ENCODE results near the gene DOCK10.
"Not testable (repeated sequence)": the region's sequence is repeated elsewhere in the genome, so short reads cannot be mapped to it uniquely, and the experiment has no call there.

DOCK10 gene

DNA sequence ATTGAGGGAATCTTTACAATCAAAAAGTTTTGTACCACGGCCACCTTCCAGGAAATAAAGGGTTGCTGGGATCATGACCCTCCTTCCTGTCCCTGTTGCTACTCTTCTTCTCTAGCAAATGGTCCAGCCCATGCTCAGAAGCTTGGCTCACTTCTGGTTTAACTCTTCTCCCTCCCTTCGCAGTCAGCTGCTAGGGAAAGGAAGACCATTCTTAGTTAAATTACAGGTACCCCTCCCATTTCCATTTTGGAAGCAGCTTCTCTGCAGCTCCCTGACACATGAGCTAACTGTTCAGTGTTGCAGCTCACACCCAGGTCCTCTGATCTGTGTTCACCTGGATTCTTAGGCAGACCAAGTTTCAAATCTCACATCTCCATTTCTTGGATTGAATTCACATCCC, 100.3 kb downstream of the DOCK10 start:
- DNase-seq: no peak

- no peak for DNase-seq
Measured at GRCh38 chr2:224940618-224941017, 101.7 kb downstream of the DOCK10 start.

DNA sequence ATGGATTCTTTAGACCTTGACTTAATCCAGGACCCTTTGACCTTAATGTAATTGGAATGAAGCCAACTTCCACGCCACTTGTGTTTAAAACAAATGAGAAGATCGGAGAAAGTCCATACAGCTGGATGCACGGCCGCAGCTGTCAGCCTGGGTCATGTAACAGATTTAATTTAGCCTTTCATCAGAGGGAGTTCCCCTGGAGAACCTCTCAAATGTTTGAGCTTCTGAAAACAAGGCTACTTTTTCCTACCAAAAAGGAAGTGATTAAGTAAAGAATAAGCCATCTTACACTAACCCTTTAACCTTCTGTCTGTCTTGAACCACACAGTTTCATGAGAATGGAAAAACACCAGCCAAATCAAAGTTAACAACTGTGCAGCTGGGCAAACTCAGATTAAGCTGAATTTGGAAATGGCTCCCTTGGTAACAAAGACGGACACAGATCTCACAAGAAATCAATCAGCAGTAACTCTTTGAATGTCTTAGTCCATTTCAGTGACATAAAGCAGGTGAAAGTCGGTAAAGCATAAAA, 103.6 kb downstream of the DOCK10 start:
- peak; percentile 50 for DNase-seq

DNA sequence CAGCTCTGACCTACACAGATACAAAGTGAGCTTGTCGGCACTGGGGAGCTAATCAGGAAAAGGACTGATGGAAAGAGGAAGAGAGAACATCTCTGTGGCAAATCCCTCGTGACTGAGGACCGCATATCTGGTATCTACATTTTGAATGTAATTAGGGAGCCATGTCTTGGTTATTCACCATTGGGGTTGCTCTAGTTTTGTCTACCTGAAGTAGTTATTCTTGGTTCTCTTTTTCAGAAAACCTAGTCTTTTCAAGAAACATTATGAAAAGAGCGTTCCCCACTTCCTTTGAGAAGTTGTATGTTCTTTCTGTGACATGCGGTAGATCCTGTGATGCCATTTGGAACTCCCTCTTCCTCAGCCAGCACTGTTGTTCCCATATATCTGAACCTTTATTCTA, 104.4 kb downstream of the DOCK10 start:
- DNase-seq: no peak

- no peak for DNase-seq
Measured at GRCh38 chr2:224934526-224935188, 107.6 kb downstream of the DOCK10 start.

DNA sequence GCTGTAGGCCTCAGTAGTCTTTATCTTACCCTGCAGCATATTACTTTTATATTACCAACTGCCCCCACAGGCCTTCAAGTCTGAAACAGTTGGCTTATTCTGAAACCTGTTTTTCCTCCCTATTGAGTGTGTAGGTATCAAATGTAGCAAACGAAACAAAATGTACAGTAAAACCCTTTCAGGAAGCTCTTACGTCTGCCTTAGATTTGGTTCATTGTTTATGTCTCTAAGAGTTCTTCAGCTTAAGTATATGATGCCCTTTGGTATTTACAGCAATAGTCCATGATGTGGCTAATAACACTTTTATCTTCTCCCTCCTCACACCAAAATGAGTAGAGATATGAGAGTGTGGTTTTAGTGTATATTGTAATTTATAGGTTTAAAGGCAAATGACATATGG, 108.8 kb downstream of the DOCK10 start:
- DNase-seq: no peak

DNA sequence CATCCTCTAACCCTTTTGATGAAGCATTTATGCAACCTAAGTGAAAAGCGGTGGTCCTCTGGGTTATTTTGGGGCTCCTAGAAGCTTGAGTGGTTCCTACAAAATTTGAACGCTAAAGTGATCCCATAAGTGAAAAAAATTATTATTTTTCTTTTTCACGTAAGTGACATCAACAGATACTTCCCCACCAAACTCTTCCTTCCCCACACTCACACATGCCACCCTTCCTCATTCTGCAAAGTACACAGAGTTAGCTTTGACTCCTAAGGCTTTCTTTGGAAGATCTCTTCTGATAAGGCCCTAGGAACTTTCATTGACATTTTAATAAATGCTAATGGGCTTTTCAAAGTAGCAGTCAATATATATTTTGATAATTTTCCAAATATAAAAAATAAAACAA, 109.7 kb downstream of the DOCK10 start:
- no peak for DNase-seq

GRCh38 chr2:224931956-224932355, 110.3 kb downstream of the DOCK10 start:
- DNase-seq: no peak

GRCh38 chr2:224930990-224931389, 111.3 kb downstream of the DOCK10 start:
- no peak for DNase-seq

- no peak for DNase-seq
Measured at GRCh38 chr2:224930124-224930523, 112.1 kb downstream of the DOCK10 start.

DNA sequence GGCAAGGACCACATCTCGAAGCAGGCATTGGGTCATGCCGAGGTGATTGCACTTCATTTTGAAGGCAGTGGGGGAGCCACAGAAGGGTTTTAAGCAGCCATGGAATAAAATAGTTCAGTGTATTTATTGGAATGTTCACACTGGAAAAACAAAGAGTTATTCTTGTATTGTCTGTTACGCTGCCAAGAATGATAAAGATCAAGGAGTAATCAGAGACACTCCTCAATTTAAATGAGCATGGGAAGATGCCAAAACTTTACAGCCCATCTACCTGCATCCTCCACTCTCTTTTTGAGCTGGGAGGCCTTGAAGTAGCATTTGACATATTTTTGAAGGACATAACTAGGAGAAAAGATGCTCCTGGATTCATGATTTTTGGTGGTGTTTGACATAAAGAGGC, 112.8 kb downstream of the DOCK10 start:
- DNase-seq: no peak

GRCh38 chr2:224927646-224928173, 114.6 kb downstream of the DOCK10 start:
- peak; percentile 77 for DNase-seq

DNA sequence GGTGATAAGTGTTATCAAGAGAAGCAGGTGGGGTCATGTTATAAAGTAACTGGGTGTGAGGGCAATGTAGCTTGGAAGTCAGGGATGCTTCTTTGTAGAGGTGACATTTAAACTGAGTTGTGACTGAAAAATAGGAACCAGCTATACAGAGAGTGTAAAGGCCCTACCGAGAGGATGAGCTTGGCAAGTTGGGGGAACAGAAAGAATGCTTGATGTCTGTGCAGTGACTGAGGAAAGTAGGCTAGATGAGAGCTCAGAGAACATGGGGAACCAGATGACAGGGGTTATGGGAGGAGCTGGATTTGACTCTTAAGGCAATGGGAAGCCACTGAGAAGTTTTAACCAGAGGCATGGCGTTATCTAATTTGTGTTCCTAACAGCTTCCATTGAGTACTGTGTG, 115.3 kb downstream of the DOCK10 start:
- no peak for DNase-seq

- no peak for DNase-seq
Measured at GRCh38 chr2:224925810-224926100, 116.5 kb downstream of the DOCK10 start.

GRCh38 chr2:224925061-224925809, 117.0 kb downstream of the DOCK10 start:
- no peak for DNase-seq

DNA sequence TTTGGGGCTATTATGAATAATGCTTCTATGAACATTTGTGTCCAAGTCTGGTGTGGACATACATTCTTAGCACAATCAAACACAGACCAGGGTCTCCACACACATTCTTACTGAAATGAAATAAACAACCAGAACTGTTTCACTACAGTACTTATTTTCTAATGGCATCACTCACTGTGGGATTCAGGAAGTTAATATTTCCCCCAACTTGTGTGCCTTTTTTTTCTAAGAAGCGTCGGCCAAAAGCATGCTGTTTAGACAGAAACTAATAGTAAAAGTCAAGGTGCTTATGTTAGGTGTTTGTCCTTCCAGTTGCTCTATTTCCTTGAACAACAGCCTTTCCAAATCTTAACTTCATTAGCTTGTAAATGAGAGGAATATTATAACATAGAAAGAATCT, 117.6 kb downstream of the DOCK10 start:
- no peak for DNase-seq

- no peak for DNase-seq
Measured at GRCh38 chr2:224922142-224922727, 120.0 kb downstream of the DOCK10 start.

GRCh38 chr2:224919472-224920110, 122.7 kb downstream of the DOCK10 start:
- DNase-seq: no peak

DNA sequence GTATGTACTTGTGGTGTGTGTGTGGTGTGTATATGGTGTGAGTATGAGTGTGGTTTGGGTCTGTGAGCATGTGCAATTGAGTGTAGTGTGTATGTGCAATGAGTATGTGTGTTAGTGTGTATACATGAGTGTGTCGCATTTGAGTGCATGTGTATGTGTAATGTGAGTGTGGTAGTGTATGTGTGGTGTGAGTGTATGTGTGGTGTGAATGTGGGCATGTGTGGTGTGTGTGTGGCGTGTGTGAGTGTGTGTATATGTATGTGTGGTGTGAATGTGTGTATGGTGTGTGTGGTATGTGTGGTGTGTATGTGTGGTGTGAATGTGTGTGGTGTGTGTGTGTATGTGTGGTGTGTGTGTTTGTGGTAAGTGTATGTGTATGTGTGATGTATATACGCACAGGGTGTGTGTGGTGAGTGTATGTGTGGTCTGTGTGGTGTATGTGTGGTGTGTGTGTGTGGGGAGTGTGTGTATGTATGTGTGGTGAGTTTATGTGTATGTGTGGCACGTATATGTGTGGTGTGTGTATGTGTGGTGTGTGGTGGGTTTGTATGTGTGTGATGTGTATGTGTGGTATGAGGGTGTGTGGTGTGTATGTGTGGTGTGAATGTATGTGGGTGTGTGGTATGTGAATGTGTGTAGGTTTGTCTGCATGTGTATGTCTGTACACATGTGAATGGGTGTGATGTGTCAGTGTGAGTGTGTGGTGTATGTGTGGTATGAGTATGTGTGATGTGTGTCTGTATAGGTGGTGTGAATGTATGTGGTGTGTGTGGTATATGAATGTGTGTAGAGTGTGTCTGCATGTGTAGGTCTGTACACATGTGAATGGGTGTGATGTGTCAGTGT, 123.4 kb downstream of the DOCK10 start:
- DNase-seq: no peak

DNA sequence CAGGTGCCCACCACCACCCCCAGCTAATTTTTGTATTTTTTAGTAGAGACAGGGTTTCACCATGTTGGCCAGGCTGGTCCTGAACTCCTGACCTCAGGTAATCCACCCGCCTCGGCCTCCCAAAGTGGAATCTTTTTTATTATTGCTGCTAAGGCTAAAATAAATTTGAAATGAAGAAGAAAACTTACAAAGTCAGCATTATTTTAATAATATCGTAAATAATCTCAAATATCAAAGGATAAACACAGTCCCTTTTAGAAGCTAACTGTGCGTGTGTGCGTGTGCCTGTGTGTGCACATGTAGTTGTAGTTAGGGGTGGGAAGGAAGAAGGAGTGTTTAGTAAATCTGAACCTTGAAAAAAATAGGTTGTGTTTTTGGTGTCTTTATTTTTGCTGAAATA, 125.0 kb downstream of the DOCK10 start:
- not testable (repeated sequence) for DNase-seq

DNA sequence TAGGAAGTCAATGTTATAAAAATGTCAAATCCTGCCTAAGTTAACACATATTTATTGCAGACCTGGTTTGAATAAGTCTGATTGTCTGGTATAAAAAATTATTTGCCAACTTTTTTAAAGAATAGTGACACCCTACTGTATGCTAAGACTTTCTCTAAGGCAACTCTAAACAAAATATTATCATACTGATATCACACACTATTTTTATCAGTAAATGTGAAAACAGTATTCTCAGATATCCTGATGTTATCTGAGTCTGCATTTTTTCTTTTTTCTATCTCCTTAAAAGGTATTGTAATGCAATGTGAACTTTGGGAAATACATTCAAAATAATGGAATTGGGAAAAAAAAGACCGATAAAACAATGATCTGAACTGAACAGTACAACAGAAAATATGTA, 127.1 kb downstream of the DOCK10 start:
- DNase-seq: no peak

GRCh38 chr2:224910574-224910925, 131.7 kb downstream of the DOCK10 start:
- DNase-seq: no peak

Measured in activated T-cell treated with anti-CD3 and anti-CD28 coated beads, Interleukin-2, amount 50 U/mL, for 1 hour (primary cell).